MM.1S (cell line): ENCODE results near the gene TMEM208.

Experiments
- CTCF ChIP-seq: fragments of 300-600 bp; sonication (generic); IDR thresholded peaks from 2 replicates; pipeline ENCODE4 v1.5.1; 2016; ENCODE audit warnings: antibody characterized with exemption, low read length, mixed read lengths
- EZH2phosphoT487 ChIP-seq: fragments of 300-600 bp; sonication (generic); IDR thresholded peaks from 2 replicates; pipeline ENCODE4 v1.6.1; 2018; ENCODE audit warnings: antibody characterized with exemption, low read length

GRCh38 chr16:67228034-67228785 is 1.3 kb downstream of the TMEM208 start:
- TF ChIP-seq EZH2phosphoT487 (no peak), CTCF (no peak)
